Measurements from ENCODE around the gene DDT.
"Not testable (repeated sequence)": the region's sequence is repeated elsewhere in the genome, so short reads cannot be mapped to it uniquely, and the experiment has no call there.

The DDT gene

GRCh38 chr22:23949764-23950163, 24.5 kb downstream of the DDT start:
- DNase-seq, result not testable (repeated sequence)

- not testable (repeated sequence) for DNase-seq
Measured at GRCh38 chr22:23947391-23947790, 26.9 kb downstream of the DDT start.

- not testable (repeated sequence) for DNase-seq
Measured at GRCh38 chr22:23940166-23940565, 34.1 kb downstream of the DDT start.

GRCh38 chr22:23939017-23939357, 35.3 kb downstream of the DDT start:
- no peak for DNase-seq

GRCh38 chr22:23938328-23939016, 35.8 kb downstream of the DDT start:
- DNase-seq, result no peak

- no peak for DNase-seq
Measured at GRCh38 chr22:23926561-23926960, 47.7 kb downstream of the DDT start.

GRCh38 chr22:23925020-23925606, 49.1 kb downstream of the DDT start:
- DNase-seq, result no peak

GRCh38 chr22:23922921-23923320, 51.3 kb downstream of the DDT start:
- DNase-seq, result no peak

- not testable (repeated sequence) for DNase-seq
Measured at GRCh38 chr22:23921586-23922201, 52.5 kb downstream of the DDT start.
